Neural cell (in vitro differentiated cells): Measurements from ENCODE around the gene RFPL4AL1. TPM values are rescaled to one million over a fixed set of nuclear protein-coding genes. Genes with fewer than 3 reads are reported as not detected.
"Not testable (repeated sequence)": the region's sequence is repeated elsewhere in the genome, so short reads cannot be mapped to it uniquely, and the experiment has no call there.

Experiments used
- H2AFZ ChIP-seq: fragments of 200-600, 300-800 bp; sonication (generic), shearing (Covaris generic); 2 replicates; pipeline ENCODE4 v1.6.0; 2014; ENCODE audit warnings: low read depth, mild to moderate bottlenecking, antibody characterized with exemption, low read length, moderate library complexity
- H3F3A ChIP-seq: fragments of 200-600 bp; shearing (Covaris generic); 2 replicates; pipeline ENCODE4 v1.6.1; 2016; ENCODE audit warnings: mild to moderate bottlenecking, moderate library complexity, mixed read lengths, antibody characterized with exemption, low read length; ENCODE audit not compliant: insufficient read depth, poor library complexity, severe bottlenecking
- H3K27ac ChIP-seq: fragments of 200-600, 300-800 bp; sonication (generic), shearing (Covaris generic); 2 replicates; pipeline ENCODE4 v1.5.1; 2014; ENCODE audit warnings: mild to moderate bottlenecking, low read length, moderate library complexity
- H3K27me3 ChIP-seq: fragments of 300-800, 200-600 bp; sonication (generic), shearing (Covaris generic); 2 replicates; pipeline ENCODE4 v1.6.0; 2014; ENCODE audit warnings: mild to moderate bottlenecking, low read depth, low read length, moderate library complexity; ENCODE audit not compliant: insufficient read depth
- H3K36me3 ChIP-seq: fragments of 300-800, 200-600 bp; sonication (generic), shearing (Covaris generic); 2 replicates; pipeline ENCODE4 v1.5.1; 2014; ENCODE audit warnings: mild to moderate bottlenecking, antibody characterized with exemption, low read length, moderate library complexity; ENCODE audit not compliant: insufficient read depth
- H3K4me2 ChIP-seq: fragments of 300-800, 200-600 bp; sonication (generic), shearing (Covaris generic); 2 replicates; pipeline ENCODE4 v1.6.0; 2014; ENCODE audit warnings: mild to moderate bottlenecking, low read length
- H3K4me3 ChIP-seq: fragments of 300-800, 200-600 bp; sonication (generic), shearing (Covaris generic); 2 replicates; pipeline ENCODE4 v1.5.1; 2014; ENCODE audit warnings: mild to moderate bottlenecking, low read length, moderate library complexity
- H3K79me2 ChIP-seq: fragments of 200-600 bp; shearing (Covaris generic); replicated peaks from 2 replicates; pipeline ENCODE4 v1.6.0; 2014; ENCODE audit warnings: mild to moderate bottlenecking, low read length, moderate library complexity; ENCODE audit not compliant: insufficient read depth
- H3K9ac ChIP-seq: fragments of 300-800, 200-600 bp; sonication (generic), shearing (Covaris generic); 2 replicates; pipeline ENCODE4 v1.6.1; 2016; ENCODE audit warnings: mild to moderate bottlenecking, low read length, mixed read lengths
- H3K9me2 ChIP-seq: fragments of 200-600 bp; shearing (Covaris generic); 2 replicates; pipeline ENCODE4 v1.6.1; 2016; ENCODE audit warnings: mild to moderate bottlenecking, low read length, mixed read lengths; ENCODE audit not compliant: insufficient read depth
- H3K9me3 ChIP-seq: fragments of 200-600, 300-800 bp; sonication (generic), shearing (Covaris generic); 2 replicates; pipeline ENCODE4 v1.6.1; 2016; ENCODE audit warnings: mild to moderate bottlenecking, mixed run types, low read length, moderate library complexity, mixed read lengths
- H4K20me1 ChIP-seq: fragments of 200-600 bp; shearing (Covaris generic); 2 replicates; pipeline ENCODE4 v1.6.1; 2016; ENCODE audit warnings: mild to moderate bottlenecking, mixed run types; ENCODE audit not compliant: insufficient read depth
- CTCF ChIP-seq: fragments of 450-650 bp; IDR thresholded peaks from 2 replicates; pipeline ENCODE4 v1.5.1; 2014; ENCODE audit warnings: antibody characterized with exemption, mild to moderate bottlenecking, moderate library complexity; ENCODE audit not compliant: poor library complexity, severe bottlenecking
- EP300 ChIP-seq: fragments of 450-650 bp; conservative IDR thresholded peaks from 2 replicates; pipeline ENCODE4 v1.6.1; 2014; ENCODE audit warnings: antibody characterized with exemption, mild to moderate bottlenecking, moderate library complexity; ENCODE audit not compliant: poor library complexity, severe bottlenecking
- EZH2 ChIP-seq: fragments of 200-600, 300-800 bp; shearing (Covaris generic), sonication (generic); IDR thresholded peaks from 2 replicates; pipeline ENCODE4 v1.6.1; 2014; ENCODE audit warnings: antibody characterized with exemption, low read length, borderline replicate concordance, mild to moderate bottlenecking; ENCODE audit not compliant: insufficient read depth, poor library complexity, severe bottlenecking
- POLR2AphosphoS5 ChIP-seq: IDR thresholded peaks from 2 replicates; pipeline ENCODE4 v1.6.1; 2012
- RAD21 ChIP-seq: fragments of 450-650 bp; conservative IDR thresholded peaks from 2 replicates; pipeline ENCODE4 v1.6.1; 2014; ENCODE audit warnings: antibody characterized with exemption, mild to moderate bottlenecking, moderate library complexity
- TAF1 ChIP-seq: IDR thresholded peaks from 2 replicates; pipeline ENCODE4 v1.6.1; 2012; ENCODE audit warnings: low read depth
- polyA plus RNA-seq: library from polyadenylated mRNA; depleted of rRNA; stranded (reverse); fragments of >200 nt; gene quantifications from 2 replicates; pipeline ENCODE4 v1.2.3, GENCODE V29; 2014
- TF ChIP-seq, protein P1 (sequence below): IDR thresholded peaks from 2 replicates; pipeline ENCODE4 v1.6.1; 2012; ENCODE audit warnings: borderline replicate concordance

RFPL4AL1 gene
- polyA plus RNA-seq, 1 donor from 2014 or later: not detected

- H3K79me2 ChIP-seq, H3K27ac ChIP-seq, H4K20me1 ChIP-seq, H3F3A ChIP-seq, H3K36me3 ChIP-seq, H2AFZ ChIP-seq, H3K27me3 ChIP-seq, H3K9me3 ChIP-seq, H3K4me3 ChIP-seq, H3K4me2 ChIP-seq, H3K9ac ChIP-seq, H3K9me2 ChIP-seq: not testable (repeated sequence)
These were observed 10.1 kb upstream of the RFPL4AL1 start, which contains the start of gene RFPL4A for GRCh38 chr19:55758797-55759196. Gene RFPL4A (plus strand): TSS chr19:55759097. CDS start chr19:55761801, 2,704 bp downstream.

GRCh38 chr19:55766466-55766865, 2.5 kb upstream of the RFPL4AL1 start:
- Histone ChIP-seq H3K4me2 (no peak overlapping the region), H3K4me3 (no peak overlapping the region), H4K20me1 (no peaks in the 10 kb centered on the region), H3F3A (no peaks in the 10 kb centered on the region), H3K9ac (no peak overlapping the region), H3K9me2 (no peaks in the 10 kb centered on the region), H3K79me2 (no peaks in the 10 kb centered on the region), H3K27ac (no peak overlapping the region), H3K27me3 (no peaks in the 10 kb centered on the region), H3K36me3 (no peaks in the 10 kb centered on the region), H2AFZ (no peak overlapping the region), H3K9me3 (peaks cover 5% of the 10 kb centered on the region)
- TF ChIP-seq EP300 (no peak), RAD21 (no peak), POLR2AphosphoS5 (no peak), CTCF (no peak), EZH2 (no peak), TAF1 (no peak)
- TF ChIP-seq, protein P1, sequence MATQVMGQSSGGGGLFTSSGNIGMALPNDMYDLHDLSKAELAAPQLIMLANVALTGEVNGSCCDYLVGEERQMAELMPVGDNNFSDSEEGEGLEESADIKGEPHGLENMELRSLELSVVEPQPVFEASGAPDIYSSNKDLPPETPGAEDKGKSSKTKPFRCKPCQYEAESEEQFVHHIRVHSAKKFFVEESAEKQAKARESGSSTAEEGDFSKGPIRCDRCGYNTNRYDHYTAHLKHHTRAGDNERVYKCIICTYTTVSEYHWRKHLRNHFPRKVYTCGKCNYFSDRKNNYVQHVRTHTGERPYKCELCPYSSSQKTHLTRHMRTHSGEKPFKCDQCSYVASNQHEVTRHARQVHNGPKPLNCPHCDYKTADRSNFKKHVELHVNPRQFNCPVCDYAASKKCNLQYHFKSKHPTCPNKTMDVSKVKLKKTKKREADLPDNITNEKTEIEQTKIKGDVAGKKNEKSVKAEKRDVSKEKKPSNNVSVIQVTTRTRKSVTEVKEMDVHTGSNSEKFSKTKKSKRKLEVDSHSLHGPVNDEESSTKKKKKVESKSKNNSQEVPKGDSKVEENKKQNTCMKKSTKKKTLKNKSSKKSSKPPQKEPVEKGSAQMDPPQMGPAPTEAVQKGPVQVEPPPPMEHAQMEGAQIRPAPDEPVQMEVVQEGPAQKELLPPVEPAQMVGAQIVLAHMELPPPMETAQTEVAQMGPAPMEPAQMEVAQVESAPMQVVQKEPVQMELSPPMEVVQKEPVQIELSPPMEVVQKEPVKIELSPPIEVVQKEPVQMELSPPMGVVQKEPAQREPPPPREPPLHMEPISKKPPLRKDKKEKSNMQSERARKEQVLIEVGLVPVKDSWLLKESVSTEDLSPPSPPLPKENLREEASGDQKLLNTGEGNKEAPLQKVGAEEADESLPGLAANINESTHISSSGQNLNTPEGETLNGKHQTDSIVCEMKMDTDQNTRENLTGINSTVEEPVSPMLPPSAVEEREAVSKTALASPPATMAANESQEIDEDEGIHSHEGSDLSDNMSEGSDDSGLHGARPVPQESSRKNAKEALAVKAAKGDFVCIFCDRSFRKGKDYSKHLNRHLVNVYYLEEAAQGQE: no peak

DNA sequence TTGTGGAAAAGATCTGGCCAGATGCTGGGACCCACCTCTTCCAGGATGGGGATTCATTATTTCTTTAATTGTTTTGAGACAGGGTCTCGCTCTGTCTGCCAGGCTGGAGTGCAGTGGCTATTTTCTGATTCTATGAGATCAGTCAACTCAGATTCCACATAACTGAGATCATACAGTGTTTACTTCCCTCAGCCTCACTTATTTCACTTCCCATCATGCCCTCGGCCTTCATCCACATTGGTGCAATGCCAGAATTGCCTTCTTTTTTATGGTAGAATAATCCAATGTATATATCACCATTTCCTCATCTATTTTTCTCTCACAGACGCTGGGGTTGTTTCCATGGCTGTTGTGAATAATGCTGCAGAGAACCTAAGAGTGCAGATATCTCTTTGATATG, 714 bp downstream of the RFPL4AL1 start:
- not testable (repeated sequence) for H3K36me3 ChIP-seq, H3K4me3 ChIP-seq, H3K9me2 ChIP-seq, H3K27ac ChIP-seq, H3F3A ChIP-seq, H3K79me2 ChIP-seq, H3K4me2 ChIP-seq, H4K20me1 ChIP-seq, H2AFZ ChIP-seq, H3K27me3 ChIP-seq, H3K9ac ChIP-seq, H3K9me3 ChIP-seq
